HepG2 (cell line): ENCODE data around the gene NARS2. TPM values are rescaled to one million over a fixed set of nuclear protein-coding genes. Genes with fewer than 3 reads are reported as not detected.

Experiments used
- ATAC-seq: fragments of 200-7000 bp; cut with Tn5 transposase; 3 replicates; pipeline ENCODE4 v1.9.1; 2020; ENCODE audit warnings: mild to moderate bottlenecking, moderate library complexity
- BruUV-seq: library from RNA; stranded (reverse); fragments of 400-500 nt; replicated peaks from 2 replicates; lab custom pipeline; 2021; lab: Mats Ljungman, UMichigan
- CTCF ChIA-PET: fragments of 300-600 bp; formaldehyde crosslinking; extraction: SDS; loops from one replicate; lab custom pipeline; 2021; ENCODE audit warnings: low total read pairs, inconsistent platforms, low intra/inter-chr PET ratio; lab: Yijun Ruan, JAX
- POLR2A ChIA-PET: fragments of 350-600 bp; sonication (Branson Sonifier 250); formaldehyde crosslinking; loops from one replicate; lab custom pipeline; 2020; ENCODE audit warnings: antibody characterized with exemption, inconsistent platforms; lab: Yijun Ruan, JAX
- DNase-seq: peaks from one replicate; pipeline ENCODE4 v3.0.0-alpha.2; 2015; ENCODE audit warnings: low spot score
- FAIRE-seq: peaks from 3 replicates; lab custom pipeline; 2011; peaks lifted over from hg19 to GRCh38; lab: Jason Lieb, UNC
- H2AFZ ChIP-seq: one replicate; pipeline ENCODE4 v1.6.1; 2011; ENCODE audit warnings: low read length, inconsistent platforms
- H3K27ac ChIP-seq: fragments of 300-600 bp; 3 replicates; pipeline ENCODE4 v1.8.0; 2011; ENCODE audit warnings: mixed run types, mild to moderate bottlenecking, mixed read lengths, low read length, inconsistent platforms; ENCODE audit not compliant: insufficient read depth; ENCODE audit errors: extremely low read length
- H3K27me3 ChIP-seq, 2 experiments: fragments of 200-600 bp in 1 of 2; 2 replicates in 1 of 2; 3 replicates in 1 of 2; pipeline versions ENCODE4 v1.6.0 to v1.8.0; 2011; ENCODE audit warnings: low read length in 2 of 2, mild to moderate bottlenecking in 2 of 2, moderate library complexity in 2 of 2, inconsistent platforms in 1 of 2; ENCODE audit not compliant: insufficient read depth in 2 of 2, control insufficient read depth in 1 of 2
- H3K36me3 ChIP-seq, 2 experiments: fragments of 200-600 bp in 1 of 2; replicated peaks in 1 of 2; 2 replicates in 1 of 2; 3 replicates in 1 of 2; pipeline versions ENCODE4 v1.5.1 to v1.8.0; 2011; ENCODE audit warnings: low read length in 2 of 2, inconsistent platforms in 1 of 2; ENCODE audit not compliant: insufficient read depth in 2 of 2, control insufficient read depth in 1 of 2
- H3K4me1 ChIP-seq: 2 replicates; pipeline ENCODE4 v1.5.1; 2012; ENCODE audit warnings: low read length, inconsistent platforms; ENCODE audit not compliant: insufficient read depth
- H3K4me2 ChIP-seq: 2 replicates; pipeline ENCODE4 v1.6.0; 2011; ENCODE audit warnings: low read depth, low read length, inconsistent platforms
- H3K4me3 ChIP-seq, 3 experiments: fragments of 200-600 bp in 1 of 3; sonication (generic), shearing (Covaris generic) in 1 of 3; replicated peaks in 1 of 3; 2 replicates each; pipeline ENCODE4 v1.5.1; 2011 to 2016; ENCODE audit warnings: low read length in 3 of 3, inconsistent platforms in 2 of 3, low read depth in 2 of 3, mild to moderate bottlenecking in 2 of 3, control low read depth in 1 of 3, mixed read lengths in 1 of 3; ENCODE audit not compliant: insufficient read depth in 1 of 3
- H3K79me2 ChIP-seq: one replicate; pipeline ENCODE4 v1.6.1; 2011; ENCODE audit warnings: low read length, inconsistent platforms; ENCODE audit not compliant: insufficient read depth
- H3K9ac ChIP-seq: 2 replicates; pipeline ENCODE4 v1.6.0; 2011; ENCODE audit warnings: mild to moderate bottlenecking, low read depth, low read length, inconsistent platforms; ENCODE audit not compliant: insufficient read depth
- H3K9me3 ChIP-seq: 2 replicates; pipeline ENCODE4 v1.5.1; 2012; ENCODE audit warnings: mild to moderate bottlenecking, low read length
- H4K20me1 ChIP-seq: 2 replicates; pipeline ENCODE4 v1.6.0; 2011; ENCODE audit warnings: inconsistent platforms, mild to moderate bottlenecking, low read length, moderate library complexity; ENCODE audit not compliant: insufficient read depth
- ARID2 ChIP-seq: sonication (generic); formaldehyde crosslinking; IDR thresholded peaks from 2 replicates; pipeline ENCODE4 v1.8.1; 2022; ENCODE audit warnings: mild to moderate bottlenecking, missing genetic modification reagents, borderline replicate concordance
- BORCS8-MEF2B ChIP-seq: sonication (generic); formaldehyde crosslinking; IDR thresholded peaks from 2 replicates; pipeline ENCODE4 v1.8.0; 2022; ENCODE audit warnings: mild to moderate bottlenecking, missing genetic modification reagents
- DR1 ChIP-seq: sonication (generic); formaldehyde crosslinking; IDR thresholded peaks from 2 replicates; pipeline ENCODE4 v1.8.0; 2021; ENCODE audit warnings: mild to moderate bottlenecking, missing genetic modification reagents, inconsistent platforms
- KAT2B ChIP-seq: fragments of 150-350 bp; IDR thresholded peaks from 2 replicates; pipeline ENCODE4 v1.6.1; 2014; ENCODE audit warnings: low read depth, low read length, borderline replicate concordance
- NFRKB ChIP-seq: fragments of 450-650 bp; IDR thresholded peaks from 2 replicates; pipeline ENCODE4 v1.6.1; 2017
- PITX1 ChIP-seq: sonication (generic); formaldehyde crosslinking; IDR thresholded peaks from 2 replicates; pipeline ENCODE4 v1.5.1; 2020; ENCODE audit warnings: mild to moderate bottlenecking, missing genetic modification reagents
- RARG ChIP-seq: sonication (generic); formaldehyde crosslinking; IDR thresholded peaks from 2 replicates; pipeline ENCODE4 v1.4.0; 2020; ENCODE audit warnings: low read depth, mild to moderate bottlenecking, missing genetic modification reagents
- STAT5B ChIP-seq: sonication (generic); formaldehyde crosslinking; IDR thresholded peaks from 2 replicates; pipeline ENCODE4 v1.4.0; 2020; ENCODE audit warnings: missing genetic modification reagents
- YEATS2 ChIP-seq: sonication (generic); formaldehyde crosslinking; IDR thresholded peaks from 2 replicates; pipeline ENCODE4 v1.4.0; 2020; ENCODE audit warnings: missing genetic modification reagents, borderline replicate concordance
- ZBTB21 ChIP-seq: sonication (generic); formaldehyde crosslinking; IDR thresholded peaks from 2 replicates; pipeline ENCODE4 v1.4.0; 2020; ENCODE audit warnings: missing genetic modification reagents
- ZNF234 ChIP-seq: sonication (generic); formaldehyde crosslinking; conservative IDR thresholded peaks from 2 replicates; pipeline ENCODE4 v1.5.1; 2020; ENCODE audit warnings: mild to moderate bottlenecking, missing genetic modification reagents
- ZNF879 ChIP-seq: sonication (generic); formaldehyde crosslinking; IDR thresholded peaks from 2 replicates; pipeline ENCODE4 v1.8.1; 2023; ENCODE audit warnings: missing genetic modification reagents
- WGBS: methylation state at CpG from one replicate; pipeline ENCODE4 v1.1.6; 2017; ENCODE audit warnings: low lambda C conversion rate; 5-methylcytosine and 5-hydroxymethylcytosine counted together
- in situ Hi-C: cut with HindIII; loops from 2 replicates; pipeline ENCODE4 v1.10.0; 2017; ENCODE audit warnings: low pct_unique_long_range_greater_than_20kb; ENCODE audit not compliant: extremely low pct_ligation_motif_present
- intact Hi-C: fragments of 100-400 bp; cut with micrococcal nuclease; formaldehyde crosslinking; loops from one replicate; pipeline ENCODE4 v1.10.0; 2022; ENCODE audit not compliant: unreplicated experiment
- polyA plus RNA-seq, 8 experiments: library from polyadenylated mRNA; depleted of rRNA in 3 of 8; stranded (reverse) in 7 of 8; unstranded in 1 of 8; fragments of >200 nt; fragmentation: Illumina TruSeq in 4 of 8; extraction: Trizol in 4 of 8; gene quantifications; 2 replicates each; pipeline versions ENCODE4 v1.2.1 to v1.2.3, GENCODE V29; 2011 to 2016; ENCODE audit warnings: low read depth in 4 of 8, missing spikeins in 1 of 8, mixed read lengths in 1 of 8; ENCODE audit not compliant: insufficient read depth in 1 of 8
- total RNA-seq, 5 experiments: library from RNA; depleted of rRNA; stranded (reverse); fragments of >200 nt; fragmentation: Illumina TruSeq; extraction: Trizol; gene quantifications; 2 replicates each; pipeline ENCODE4 v1.2.3, GENCODE V29; 2016; ENCODE audit warnings: low read depth in 1 of 5
- TF ChIP-seq, protein P1 (sequence below): sonication (generic); formaldehyde crosslinking; IDR thresholded peaks from 2 replicates; pipeline ENCODE4 v1.8.1; 2023; ENCODE audit warnings: mild to moderate bottlenecking, missing genetic modification reagents
- TF ChIP-seq, protein P2 (sequence below): sonication (generic); formaldehyde crosslinking; IDR thresholded peaks from 2 replicates; pipeline ENCODE4 v1.5.0; 2020; ENCODE audit warnings: missing genetic modification reagents, mild to moderate bottlenecking, borderline replicate concordance
- TF ChIP-seq, protein P3 (sequence below): sonication (generic); formaldehyde crosslinking; IDR thresholded peaks from 2 replicates; pipeline ENCODE4 v1.5.1; 2020; ENCODE audit warnings: missing genetic modification reagents, mild to moderate bottlenecking, borderline replicate concordance
- TF ChIP-seq, protein P4 (sequence below): sonication (generic); formaldehyde crosslinking; IDR thresholded peaks from 2 replicates; pipeline ENCODE4 v1.4.0; 2020; ENCODE audit warnings: mild to moderate bottlenecking, missing genetic modification reagents
- TF ChIP-seq, protein P5 (sequence below): IDR thresholded peaks from 2 replicates; pipeline ENCODE4 v1.6.1; 2016; ENCODE audit warnings: missing genetic modification reagents, missing compliant biosample characterization

Gene NARS2
- total and polyA plus RNA-seq, 2 of the 13 experiments (the other 11 are each of a cell fraction or from before 2014, with no cell fraction given) = 45.9 to 65.0 TPM

DNA sequence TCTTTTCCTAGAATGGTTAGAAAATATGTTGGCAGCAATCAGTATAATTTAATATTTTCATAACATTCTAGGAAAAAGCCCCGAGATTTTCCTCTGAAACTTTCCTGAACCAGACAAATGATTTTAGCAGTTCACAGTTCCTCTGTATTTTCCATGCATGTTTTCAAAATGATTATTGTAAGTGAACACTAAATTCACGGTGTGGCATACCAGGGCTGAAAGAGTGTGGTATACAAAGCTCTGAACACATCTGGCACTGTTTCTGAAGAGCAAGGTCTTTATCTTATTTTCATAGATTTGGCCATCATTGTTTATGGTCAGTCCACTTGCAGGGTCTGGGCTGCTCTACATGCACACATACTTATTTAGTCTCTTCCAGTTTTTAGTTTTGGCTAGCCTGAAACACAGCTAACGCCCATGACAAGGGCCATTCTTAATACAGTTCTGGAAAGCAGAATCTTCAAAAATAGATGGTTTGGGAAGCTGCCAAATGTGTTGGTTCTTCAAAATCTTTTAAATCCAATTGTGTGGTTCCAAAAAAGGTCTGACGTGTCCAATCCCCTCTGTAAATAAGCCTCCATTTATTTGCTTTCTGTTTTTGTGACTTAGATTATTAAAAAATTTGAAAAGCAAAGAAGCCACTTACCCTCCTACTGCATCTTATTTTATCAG, 149.1 kb downstream of the NARS2 start:
- POLR2A ChIA-PET = no interaction called here
- in situ Hi-C loops = no loop called here
- TF ChIP-seq KAT2B = no peak
- no peak for TF ChIP-seq BORCS8-MEF2B (CRISPR knock-in tag)
- no peak for TF ChIP-seq ZBTB21 (CRISPR knock-in tag)
- no peak for TF ChIP-seq NFRKB
- TF ChIP-seq, protein P1, sequence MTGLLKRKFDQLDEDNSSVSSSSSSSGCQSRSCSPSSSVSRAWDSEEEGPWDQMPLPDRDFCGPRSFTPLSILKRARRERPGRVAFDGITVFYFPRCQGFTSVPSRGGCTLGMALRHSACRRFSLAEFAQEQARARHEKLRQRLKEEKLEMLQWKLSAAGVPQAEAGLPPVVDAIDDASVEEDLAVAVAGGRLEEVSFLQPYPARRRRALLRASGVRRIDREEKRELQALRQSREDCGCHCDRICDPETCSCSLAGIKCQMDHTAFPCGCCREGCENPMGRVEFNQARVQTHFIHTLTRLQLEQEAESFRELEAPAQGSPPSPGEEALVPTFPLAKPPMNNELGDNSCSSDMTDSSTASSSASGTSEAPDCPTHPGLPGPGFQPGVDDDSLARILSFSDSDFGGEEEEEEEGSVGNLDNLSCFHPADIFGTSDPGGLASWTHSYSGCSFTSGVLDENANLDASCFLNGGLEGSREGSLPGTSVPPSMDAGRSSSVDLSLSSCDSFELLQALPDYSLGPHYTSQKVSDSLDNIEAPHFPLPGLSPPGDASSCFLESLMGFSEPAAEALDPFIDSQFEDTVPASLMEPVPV (CRISPR knock-in tag) = no peak
- TF ChIP-seq, protein P2, sequence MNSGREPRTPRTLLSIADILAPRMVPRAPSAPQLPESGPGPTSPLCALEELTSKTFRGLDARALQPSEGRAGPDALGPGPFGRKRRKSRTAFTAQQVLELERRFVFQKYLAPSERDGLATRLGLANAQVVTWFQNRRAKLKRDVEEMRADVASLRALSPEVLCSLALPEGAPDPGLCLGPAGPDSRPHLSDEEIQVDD (CRISPR knock-in tag) = no peak
- no peak for TF ChIP-seq DR1 (CRISPR knock-in tag)
- TF ChIP-seq ARID2 = no peak
- TF ChIP-seq YEATS2 (CRISPR knock-in tag) = no peak
- no peak for TF ChIP-seq STAT5B (CRISPR knock-in tag)
- TF ChIP-seq ZNF234 (CRISPR knock-in tag) = no peak
- no peak for TF ChIP-seq PITX1 (CRISPR knock-in tag)
- TF ChIP-seq, protein P3, sequence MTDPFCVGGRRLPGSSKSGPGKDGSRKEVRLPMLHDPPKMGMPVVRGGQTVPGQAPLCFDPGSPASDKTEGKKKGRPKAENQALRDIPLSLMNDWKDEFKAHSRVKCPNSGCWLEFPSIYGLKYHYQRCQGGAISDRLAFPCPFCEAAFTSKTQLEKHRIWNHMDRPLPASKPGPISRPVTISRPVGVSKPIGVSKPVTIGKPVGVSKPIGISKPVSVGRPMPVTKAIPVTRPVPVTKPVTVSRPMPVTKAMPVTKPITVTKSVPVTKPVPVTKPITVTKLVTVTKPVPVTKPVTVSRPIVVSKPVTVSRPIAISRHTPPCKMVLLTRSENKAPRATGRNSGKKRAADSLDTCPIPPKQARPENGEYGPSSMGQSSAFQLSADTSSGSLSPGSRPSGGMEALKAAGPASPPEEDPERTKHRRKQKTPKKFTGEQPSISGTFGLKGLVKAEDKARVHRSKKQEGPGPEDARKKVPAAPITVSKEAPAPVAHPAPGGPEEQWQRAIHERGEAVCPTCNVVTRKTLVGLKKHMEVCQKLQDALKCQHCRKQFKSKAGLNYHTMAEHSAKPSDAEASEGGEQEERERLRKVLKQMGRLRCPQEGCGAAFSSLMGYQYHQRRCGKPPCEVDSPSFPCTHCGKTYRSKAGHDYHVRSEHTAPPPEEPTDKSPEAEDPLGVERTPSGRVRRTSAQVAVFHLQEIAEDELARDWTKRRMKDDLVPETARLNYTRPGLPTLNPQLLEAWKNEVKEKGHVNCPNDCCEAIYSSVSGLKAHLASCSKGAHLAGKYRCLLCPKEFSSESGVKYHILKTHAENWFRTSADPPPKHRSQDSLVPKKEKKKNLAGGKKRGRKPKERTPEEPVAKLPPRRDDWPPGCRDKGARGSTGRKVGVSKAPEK (CRISPR knock-in tag) = no peak
- TF ChIP-seq, protein P4, sequence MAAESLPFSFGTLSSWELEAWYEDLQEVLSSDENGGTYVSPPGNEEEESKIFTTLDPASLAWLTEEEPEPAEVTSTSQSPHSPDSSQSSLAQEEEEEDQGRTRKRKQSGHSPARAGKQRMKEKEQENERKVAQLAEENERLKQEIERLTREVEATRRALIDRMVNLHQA (CRISPR knock-in tag) = no peak
- TF ChIP-seq ZNF879 (CRISPR knock-in tag) = no peak
- TF ChIP-seq RARG = no peak
- TF ChIP-seq, protein P5, sequence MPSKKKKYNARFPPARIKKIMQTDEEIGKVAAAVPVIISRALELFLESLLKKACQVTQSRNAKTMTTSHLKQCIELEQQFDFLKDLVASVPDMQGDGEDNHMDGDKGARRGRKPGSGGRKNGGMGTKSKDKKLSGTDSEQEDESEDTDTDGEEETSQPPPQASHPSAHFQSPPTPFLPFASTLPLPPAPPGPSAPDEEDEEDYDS (CRISPR knock-in tag) = no peak

More for the DNA sequence above, 149.1 kb downstream of the NARS2 start:
- no peak overlapping the region for H3K4me3 ChIP-seq
- no peaks in the 10 kb centered on the region for H3K79me2 ChIP-seq
- no peak overlapping the region for H2AFZ ChIP-seq
- H3K9me3 ChIP-seq = no peaks in the 10 kb centered on the region
- intact Hi-C loops = no loop called here
- WGBS = 95% methylated on average over 4 of the region's 4 CpGs
- FAIRE-seq (no peak), DNase-seq (no peak), ATAC-seq (no peak)
- no peak overlapping the region for H3K9ac ChIP-seq
- H3K27ac ChIP-seq = no peak overlapping the region
- peaks cover 0 to 4% of the 10 kb centered on the region in 2 experiments; a peak in 1 of 5 replicates for H3K36me3 ChIP-seq
- no peaks in the 10 kb centered on the region for H3K4me1 ChIP-seq
- H4K20me1 ChIP-seq = no peaks in the 10 kb centered on the region
- H3K4me2 ChIP-seq = no peak overlapping the region
- H3K27me3 ChIP-seq = no peaks in the 10 kb centered on the region
- no TSS peak for BruUV-seq
- CTCF ChIA-PET = no interaction called here
